Left colon (tissue), 2 donors: ENCODE results near the gene CXCR4. TPM values are rescaled to one million over a fixed set of nuclear protein-coding genes. Genes with fewer than 3 reads are reported as not detected.
"Not testable (repeated sequence)": the region's sequence is repeated elsewhere in the genome, so short reads cannot be mapped to it uniquely, and the experiment has no call there.

Experiments
- ATAC-seq: fragments of 200-7000 bp; cut with Tn5 transposase; one replicate; pipeline ENCODE4 v1.9.1; 2020; ENCODE audit warnings: mild to moderate bottlenecking, moderate library complexity
- DNase-seq, 2 donors: peaks; one replicate each; pipeline ENCODE4 v3.0.0-alpha.2; 2020
- intact Hi-C, 2 donors: fragments of 100-400 bp; cut with DNase I in 1 of 2; cut with micrococcal nuclease in 1 of 2; formaldehyde crosslinking; loops; one replicate each; pipeline versions ENCODE4 v1.11.2 to v1.14.0; 2022; cut with DNase I, micrococcal nuclease
- total RNA-seq, 2 donors: library from RNA; stranded (reverse); fragmentation: NEBNext Ultra II Directional; extraction: Animal tissue kit (Norgen Biotek cat#: 25700); gene quantifications; one replicate each; pipeline ENCODE4 v1.2.1, GENCODE V29; 2021
- donor health status: DM: no; HTN: no; CAD: no.
- donor health status: DM: yes; HTN: yes; CAD: no.

CXCR4 gene
- total RNA-seq, 2 donors from 2014 or later = 5.8 to 8.1 TPM

DNA sequence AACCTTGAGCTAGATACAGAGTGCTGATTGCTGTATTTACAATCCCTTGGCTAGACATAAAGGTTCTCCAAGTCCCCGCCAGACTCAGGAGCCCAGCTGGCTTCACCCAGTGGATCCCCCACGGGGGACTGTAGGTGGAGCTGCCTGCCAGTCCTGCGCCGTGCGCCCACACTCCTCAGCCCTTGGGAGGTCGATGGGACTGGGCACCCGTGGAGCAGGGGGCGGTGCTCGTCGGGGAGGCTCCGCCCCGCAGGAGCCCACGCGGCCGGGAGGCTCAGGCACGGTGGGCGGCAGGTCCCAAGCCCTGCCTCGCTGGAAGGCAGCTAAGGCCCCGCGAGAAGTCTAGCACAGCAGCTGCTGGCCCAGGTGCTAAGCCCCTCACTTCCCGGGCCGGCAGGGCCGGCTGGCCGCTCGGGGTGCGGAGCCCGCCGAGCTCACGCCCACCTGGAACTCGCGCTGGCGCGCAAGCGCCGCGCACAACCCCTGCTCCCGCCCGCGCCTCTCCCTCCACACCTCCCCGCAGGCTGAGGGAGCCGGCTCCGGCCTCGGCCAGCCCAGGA lies 30.0 kb downstream of the CXCR4 start:
- ATAC-seq, intact Hi-C loops, DNase-seq: not testable (repeated sequence)

DNA sequence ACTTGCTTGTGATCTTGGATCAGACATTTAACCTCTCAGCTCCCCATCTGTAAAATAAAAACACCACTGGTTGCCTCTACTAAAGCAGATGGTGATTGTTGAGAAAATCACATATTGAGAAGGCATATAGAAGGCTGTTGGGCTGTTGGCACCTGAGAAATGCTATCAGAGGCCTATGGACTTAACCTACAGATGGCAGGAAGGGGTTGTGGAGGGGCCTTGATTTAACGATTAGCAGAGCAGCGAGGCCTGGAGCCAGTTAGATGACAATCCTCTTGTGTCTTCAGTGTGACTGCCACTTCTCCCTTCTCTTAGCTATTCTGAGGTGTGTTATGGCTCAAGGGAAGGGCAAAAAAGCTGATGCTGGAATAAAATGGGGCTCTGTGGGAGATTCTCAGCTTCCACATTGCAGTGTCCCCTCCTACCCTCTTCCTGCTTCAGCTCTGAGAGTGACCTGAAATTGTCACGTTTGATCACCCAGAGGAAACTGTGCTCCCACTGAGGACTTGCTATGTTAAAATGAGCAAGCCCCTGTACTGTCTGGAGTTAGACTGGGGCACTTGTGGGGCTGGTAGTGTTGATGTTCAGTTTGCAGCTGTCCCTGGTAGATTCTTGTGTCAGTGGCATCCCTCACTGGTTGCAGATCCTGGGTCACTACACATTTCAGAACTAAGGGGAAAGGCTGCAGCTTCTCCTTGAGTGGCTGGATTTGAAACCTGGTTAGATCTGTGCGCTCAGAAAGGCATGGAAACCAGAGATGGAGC lies 31.5 kb downstream of the CXCR4 start:
- no peak for DNase-seq
- ATAC-seq = no peak
- intact Hi-C loops = no loop called here

DNA sequence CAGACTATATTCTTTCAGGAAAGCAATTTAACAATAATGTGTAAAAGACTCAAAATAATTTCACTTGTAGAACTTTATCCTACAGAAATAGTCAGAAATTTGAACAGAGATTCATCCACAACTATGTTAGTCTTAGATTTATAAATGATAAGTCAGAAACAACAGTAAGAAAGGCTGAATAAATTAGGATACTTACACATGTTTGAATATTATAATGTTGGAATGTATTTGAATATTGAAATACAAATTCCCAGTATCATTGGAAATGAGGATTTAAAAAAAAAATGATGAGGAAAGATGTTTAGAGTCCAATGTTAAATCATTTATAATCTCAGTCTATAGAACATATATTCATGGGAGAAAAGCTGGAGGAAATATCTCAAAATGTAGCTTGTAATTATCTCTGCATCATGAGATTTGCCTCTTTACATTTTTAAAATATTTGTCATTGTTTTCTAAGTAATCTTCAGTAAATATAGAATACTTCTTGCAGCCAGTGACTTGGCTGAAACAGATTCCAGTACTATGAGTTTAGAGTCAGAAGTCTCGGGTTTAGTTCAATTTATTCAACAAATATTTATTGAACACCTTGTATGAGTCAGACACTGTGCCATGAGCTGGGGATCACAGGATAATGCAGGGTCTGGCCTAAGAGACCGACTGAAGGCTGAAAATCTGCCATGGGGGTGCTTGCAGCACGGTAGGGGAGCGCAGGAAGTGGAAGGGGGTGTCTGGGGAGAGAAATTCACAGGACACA lies 32.3 kb downstream of the CXCR4 start:
- intact Hi-C loops = no loop called here

DNA sequence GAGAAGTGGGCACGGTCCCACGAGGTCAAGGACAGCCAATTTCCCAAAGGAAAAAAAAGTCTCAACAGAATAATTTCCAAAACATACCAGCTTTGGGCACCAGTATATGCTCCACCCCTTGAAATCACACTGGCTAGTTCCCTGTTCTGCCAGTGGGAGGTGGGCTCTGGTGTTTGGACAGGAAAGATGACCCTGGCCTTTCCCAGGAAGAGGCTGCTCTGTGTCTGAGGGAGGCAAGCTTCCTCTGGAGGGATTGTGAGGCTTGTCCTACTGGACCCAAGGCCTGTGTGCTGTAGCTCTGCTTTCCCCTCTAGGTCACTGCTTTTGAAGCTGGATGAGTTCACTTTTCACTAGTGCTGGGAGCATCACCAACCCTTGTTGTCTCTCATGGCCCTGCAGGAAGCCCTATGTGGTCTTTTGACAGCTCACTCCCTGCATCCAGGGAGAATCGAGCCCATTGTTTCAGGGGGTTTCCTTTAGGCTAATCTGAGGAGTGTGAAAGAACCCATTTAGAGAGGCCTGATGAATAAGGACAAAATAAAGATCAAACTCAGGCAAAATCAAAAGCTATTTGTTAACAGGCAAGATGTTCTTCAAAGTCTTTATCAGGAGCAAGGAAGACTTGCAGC lies 36.3 kb downstream of the CXCR4 start:
- DNase-seq (no peak), ATAC-seq (no peak)
- intact Hi-C loops = no loop called here

More for the DNA sequence above, 32.3 kb downstream of the CXCR4 start:
- no peak for DNase-seq
- no peak for ATAC-seq

DNA sequence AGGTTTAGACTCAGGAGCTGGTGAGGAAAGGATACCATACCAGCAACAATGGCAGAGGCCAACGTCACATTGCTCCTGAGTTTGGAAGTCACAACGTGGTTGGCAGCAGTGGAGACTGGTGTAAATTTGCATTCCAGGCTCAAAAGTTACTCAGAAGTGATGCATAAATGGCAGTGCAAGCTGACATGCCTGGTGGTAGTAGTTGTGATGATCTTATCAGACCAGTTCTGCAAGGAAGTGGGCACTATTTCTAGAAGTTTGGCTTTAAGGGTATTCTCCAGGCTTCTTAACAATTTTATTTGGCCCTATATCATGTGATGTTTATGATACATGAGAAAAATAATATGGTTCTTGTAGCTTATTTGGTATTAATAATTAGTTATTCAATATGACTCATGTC lies 37.8 kb downstream of the CXCR4 start:
- intact Hi-C loops = no loop called here
- DNase-seq = no peak
- ATAC-seq = no peak

DNA sequence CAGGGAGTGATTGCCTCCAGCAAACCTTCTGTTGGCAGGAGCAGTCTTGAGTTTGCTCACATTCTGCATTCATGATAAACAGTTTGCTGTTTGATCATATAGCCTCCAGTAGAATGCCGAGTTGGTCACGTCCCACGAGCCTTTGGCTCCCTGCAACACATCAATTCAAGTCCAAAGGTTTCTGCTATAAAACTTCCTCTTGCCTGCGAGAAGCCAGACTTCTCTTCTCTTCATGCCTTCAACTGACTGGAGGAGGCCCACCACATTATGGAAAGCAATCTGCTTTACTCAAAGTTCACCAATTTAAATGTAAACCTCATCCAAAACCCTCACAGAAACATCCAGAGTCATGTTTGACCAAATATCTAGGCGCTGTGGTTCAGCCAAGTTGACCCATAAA lies 40.8 kb downstream of the CXCR4 start:
- intact Hi-C loops = no loop called here
- DNase-seq (no peak), ATAC-seq (peak; percentile 44)

DNA sequence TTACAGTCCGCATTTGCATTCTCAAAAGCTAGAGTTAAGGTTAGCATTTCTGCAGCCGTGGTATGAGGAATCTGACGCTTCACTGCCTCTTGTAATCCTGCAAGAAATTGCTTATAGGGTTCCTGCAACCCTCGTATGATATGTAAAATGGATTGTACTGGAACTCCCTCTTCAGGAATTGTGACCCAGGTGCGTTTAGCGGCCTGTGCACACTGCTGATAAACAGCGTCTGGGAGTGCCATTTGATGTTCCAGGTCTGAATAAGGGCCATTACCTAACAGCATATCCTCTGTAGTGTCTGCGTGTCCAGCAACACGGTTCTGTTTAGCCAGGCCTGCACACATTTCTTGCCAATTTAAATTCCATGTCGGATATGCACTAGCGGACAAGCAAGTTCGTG lies 42.5 kb downstream of the CXCR4 start:
- ATAC-seq (no peak), DNase-seq (no peak)
- intact Hi-C loops = no loop called here

DNA sequence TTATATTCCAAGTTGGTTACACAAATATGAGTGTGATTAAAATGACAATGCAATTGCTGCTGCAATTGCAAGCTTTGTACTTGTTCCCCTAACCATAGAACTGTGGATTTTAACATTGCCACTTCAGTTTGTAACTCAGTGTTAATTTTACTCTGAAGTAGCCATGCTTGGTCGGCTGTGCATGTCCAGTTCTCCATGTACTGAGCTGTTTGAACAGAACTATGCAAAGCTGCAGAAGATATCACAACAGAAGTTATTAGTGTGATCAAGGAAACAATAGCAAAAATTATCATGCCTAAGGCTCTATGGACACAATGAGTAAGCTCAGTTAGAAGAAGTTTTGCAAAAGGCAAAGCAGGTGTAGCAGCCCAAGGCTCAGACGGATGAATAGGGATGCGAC lies 45.3 kb downstream of the CXCR4 start:
- ATAC-seq (no peak), DNase-seq (no peak)
- intact Hi-C loops = no loop called here

DNA sequence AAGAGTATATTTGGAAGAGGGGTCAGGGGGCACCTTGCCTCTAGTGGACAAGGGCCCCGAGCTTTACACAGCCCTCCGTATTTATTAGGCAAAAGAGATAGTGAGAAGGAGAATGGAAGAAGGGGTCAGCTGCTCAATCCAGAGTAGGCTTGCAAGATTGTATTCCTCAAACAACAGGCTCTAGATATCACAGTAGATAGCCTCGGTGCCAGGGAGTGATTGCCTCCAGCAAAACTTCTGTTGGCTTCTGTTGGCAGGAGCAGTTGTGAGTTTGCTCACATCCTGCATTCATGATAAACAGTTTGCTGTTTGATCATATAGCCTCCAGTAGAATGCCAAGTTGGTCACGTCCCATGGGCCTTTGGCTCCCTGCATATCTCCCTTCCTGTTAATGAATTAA lies 46.1 kb downstream of the CXCR4 start:
- intact Hi-C loops, ATAC-seq: not testable (repeated sequence)

DNA sequence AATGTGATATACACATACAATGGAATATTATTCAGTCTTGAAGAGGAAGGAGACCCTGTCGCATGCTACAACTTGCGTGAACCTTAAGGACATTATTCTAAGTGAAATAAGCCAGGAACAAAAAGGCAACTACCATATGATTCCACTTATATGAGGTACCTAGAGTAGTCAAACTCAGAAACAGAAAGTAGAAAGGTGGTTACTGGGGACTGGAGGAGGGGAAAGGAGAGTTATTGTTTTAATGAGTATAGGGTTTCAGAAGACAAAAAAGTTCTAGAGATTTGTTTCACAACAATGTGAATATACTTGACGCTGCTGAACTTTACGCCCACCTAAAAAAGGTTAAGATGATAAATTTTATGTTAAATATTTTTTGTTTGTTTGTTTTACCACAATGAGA lies 47.0 kb downstream of the CXCR4 start:
- ATAC-seq (no peak), DNase-seq (no peak)
- intact Hi-C loops = no loop called here

More for the DNA sequence above, 46.1 kb downstream of the CXCR4 start:
- not testable (repeated sequence) for DNase-seq

DNA sequence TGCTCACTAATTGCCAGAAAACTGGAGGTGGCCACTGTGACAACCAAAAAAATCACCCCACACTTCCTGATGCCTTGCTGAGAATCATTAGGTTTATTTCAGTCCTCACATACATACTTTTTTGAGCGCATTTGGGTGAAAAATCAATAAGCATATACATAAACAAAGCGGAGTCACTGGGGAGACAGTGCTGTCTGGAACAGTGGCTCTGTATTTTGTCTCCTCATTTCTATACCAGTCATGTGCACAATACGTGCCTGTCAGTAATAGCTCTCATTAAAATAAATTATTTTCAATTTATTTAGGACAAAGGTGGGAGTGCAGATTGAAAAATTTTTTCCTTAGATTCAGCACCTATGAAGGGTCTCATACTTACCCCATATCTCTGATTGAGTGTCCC lies 48.2 kb downstream of the CXCR4 start:
- ATAC-seq (no peak), DNase-seq (no peak)
- intact Hi-C loops = no loop called here

DNA sequence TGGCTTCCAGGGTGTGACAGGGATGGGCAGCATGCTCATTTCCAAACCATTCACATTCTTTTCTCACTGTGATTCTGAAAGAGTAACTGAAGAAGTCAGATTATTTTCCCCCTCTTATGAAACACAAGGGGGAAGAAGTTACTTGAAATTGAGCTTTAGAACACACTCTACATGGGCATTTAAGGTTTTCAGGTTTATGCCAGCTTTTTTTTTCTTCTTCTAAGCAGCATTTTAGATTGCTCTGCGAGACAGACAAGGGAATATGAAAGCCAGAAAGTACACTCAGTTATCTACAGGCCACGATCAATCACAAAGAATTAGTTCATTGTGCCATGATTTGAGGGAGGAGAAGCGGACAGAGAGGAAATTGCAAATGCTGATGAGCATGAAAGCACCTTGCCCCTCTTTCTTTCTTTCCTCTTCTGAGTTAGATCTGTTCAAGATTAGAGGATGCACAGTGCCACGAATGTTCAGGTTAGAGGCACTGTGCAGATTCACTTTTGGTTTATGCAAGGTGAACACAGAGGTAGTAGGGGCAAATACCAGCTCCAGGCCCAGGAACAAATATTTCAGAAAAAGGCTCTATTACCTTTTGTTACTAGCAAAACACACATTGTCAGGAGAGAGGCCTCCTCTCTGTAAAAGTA lies 49.2 kb downstream of the CXCR4 start:
- ATAC-seq (no peak), DNase-seq (no peak)
- intact Hi-C loops = no loop called here

DNA sequence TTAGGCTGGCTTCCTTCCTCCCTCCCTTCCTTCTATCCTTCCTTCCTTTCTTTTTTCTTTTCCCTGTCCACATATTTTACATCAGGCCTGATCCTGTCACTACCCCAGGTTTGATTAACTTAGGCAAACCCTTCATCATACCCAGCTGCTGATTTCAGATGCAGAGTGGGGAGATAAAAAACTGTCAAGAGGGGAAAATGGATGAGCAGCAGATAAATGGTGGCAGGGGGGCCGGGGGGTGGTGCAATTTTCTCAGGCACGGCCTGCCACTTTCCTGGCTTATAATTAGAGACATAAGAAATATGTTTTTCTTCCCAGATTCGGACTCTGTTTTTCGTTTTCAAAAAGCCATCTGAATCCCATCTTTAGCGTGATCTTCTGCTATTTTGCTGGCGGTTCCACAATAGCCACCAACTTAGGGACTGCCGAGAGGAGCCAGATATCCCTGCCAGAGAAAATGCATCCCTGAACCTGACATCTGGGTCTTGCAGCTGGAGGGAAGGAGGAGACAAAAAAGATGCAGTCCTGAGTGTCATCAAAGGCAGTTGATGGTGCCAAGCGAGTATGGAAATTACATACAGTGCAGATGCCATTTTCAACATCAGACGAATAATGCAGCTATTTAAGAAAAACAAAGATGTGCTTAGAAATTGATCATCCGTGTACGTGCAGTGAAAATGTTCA lies 49.9 kb downstream of the CXCR4 start:
- no peak for DNase-seq
- intact Hi-C loops = no loop called here
- ATAC-seq = no peak

DNA sequence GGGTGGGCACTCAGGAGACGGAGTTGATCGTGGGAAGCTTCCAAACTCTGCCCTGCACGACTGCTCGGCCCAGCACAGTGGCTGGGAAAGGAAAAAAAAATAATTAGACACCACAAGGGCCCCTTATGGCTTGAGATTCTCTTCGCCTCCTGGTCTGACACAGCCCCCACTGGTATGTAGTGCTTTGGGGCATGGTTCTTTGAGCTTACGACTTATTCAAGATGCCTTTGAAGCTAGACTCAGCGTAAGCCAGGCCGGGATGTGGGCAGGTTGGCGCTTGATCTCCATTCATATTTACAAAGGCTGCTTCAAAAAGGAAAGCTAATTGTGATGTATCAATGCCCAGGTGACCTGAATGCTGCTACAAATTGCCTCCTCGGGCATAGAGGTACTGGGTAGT lies 50.5 kb downstream of the CXCR4 start:
- DNase-seq = no peak
- ATAC-seq = no peak
- intact Hi-C loops = no loop called here

DNA sequence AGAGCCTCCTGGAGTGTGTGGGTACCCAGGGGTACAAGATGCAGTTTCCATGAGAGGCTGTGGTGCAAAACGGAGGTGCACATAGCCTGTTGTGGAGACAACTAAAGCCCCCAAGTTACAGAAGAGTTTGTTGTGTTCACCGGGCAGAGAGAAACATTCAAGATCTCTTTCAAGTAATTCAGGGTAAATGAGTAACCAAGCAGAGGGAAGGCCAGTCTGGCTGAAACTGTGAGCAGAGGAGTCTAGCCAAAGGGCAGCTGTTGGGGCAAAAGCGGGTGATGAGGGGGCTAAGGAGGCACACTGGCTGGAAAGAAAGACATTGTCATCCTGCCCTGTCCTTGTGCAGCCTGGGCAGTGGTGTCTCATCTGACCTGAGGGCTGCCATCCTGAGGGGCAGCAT lies 52.0 kb downstream of the CXCR4 start:
- intact Hi-C loops = no loop called here
- no peak for DNase-seq
- ATAC-seq = no peak

DNA sequence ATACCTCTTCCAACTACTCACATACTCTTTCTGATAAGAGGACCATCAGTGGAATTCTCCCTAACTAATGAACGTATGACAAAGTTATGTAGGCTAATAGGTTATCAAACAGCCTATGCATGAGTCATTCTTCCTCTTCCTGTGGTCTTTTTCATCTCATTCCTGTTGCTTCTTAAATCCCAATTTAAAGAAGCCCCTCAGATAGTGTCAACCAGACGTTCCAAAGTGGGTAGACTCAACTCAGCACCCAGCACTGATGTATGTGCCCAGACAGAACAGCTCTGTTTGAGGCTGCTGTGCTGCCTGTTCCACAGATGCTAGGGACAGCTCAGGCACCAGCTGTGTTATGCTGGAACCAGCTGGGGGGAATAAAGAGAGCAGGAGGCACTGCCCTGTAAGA lies 52.6 kb downstream of the CXCR4 start:
- DNase-seq (no peak), ATAC-seq (no peak)
- intact Hi-C loops = no loop called here
